GM19328 (cell line): ENCODE data around the gene VTCN1.
"Not testable (repeated sequence)": the region's sequence is repeated elsewhere in the genome, so short reads cannot be mapped to it uniquely, and the experiment has no call there.

Experiments
- ATAC-seq: cut with Tn5 transposase; IDR thresholded peaks from one replicate; pipeline ENCODE4 v1.9.1; 2021; ENCODE audit warnings: mild to moderate bottlenecking, moderate library complexity; ENCODE audit not compliant: unreplicated experiment

Gene VTCN1

GRCh38 chr1:117169871-117170596, 40.7 kb downstream of the VTCN1 start:
- ATAC-seq, result no peak

DNA sequence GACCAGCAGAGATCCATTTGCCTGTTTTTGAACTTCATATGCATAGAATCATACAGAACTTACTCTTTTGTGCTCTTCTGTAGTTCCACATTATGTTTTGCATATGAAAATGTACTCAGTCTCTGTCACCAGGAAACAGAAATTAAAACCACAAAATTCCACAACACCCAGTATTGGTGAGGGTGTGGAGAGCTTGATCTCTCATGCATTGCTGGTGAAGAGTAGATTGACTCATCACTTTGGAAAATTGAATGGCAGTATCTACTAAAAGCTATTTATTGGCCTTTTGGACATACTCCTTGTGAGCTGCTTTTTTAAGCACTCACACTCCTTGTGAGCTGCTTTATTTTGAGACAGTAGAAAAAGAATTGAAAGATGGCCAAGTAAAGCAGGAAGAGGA, 43.3 kb downstream of the VTCN1 start:
- ATAC-seq, result no peak

- ATAC-seq, result no peak
These were observed 44.7 kb downstream of the VTCN1 start for GRCh38 chr1:117166076-117166475.

- no peak for ATAC-seq
These were observed 46.5 kb downstream of the VTCN1 start for GRCh38 chr1:117164209-117164608.

GRCh38 chr1:117162816-117163215, 47.9 kb downstream of the VTCN1 start:
- ATAC-seq, result no peak

DNA sequence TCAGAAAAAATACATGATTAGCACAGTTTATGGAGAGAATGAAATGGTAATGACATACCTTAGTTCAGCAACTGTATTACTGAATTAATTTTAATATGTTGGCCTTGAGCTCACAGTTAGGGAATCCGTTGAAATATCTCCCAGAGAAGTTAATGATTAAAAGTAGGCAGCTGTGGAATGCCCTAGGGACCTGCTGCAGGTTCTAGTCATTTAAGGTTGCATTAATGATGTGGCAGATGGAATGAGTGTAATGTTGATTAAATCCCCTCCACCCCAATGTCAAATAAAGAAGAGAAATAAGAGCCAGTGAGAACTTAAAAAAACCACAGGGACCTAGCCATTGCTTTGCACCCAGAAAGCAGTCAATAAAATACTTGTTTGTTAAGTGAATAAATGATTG, 48.8 kb downstream of the VTCN1 start:
- ATAC-seq, result no peak

GRCh38 chr1:117151305-117151704, 59.4 kb downstream of the VTCN1 start:
- not testable (repeated sequence) for ATAC-seq

DNA sequence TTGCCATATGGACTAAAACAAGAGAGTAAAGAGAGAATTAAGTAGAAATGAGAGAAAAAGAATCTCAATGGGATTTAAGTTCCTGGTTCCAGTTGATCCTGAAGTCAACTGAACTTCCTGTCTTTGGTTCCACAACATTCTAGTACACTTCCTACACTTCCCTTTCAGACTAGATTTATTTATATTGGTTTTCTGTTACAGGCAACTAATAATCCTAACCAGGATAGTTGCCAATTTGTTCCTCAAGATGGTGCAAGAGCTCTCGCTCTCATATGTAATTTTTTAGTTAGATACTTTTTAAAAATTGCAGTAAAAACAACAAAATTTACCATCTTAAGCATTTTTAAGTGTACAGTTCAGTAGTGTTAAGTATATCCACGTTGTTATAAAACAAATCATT, 60.4 kb downstream of the VTCN1 start:
- ATAC-seq, result no peak

- ATAC-seq, result no peak
These were observed 62.7 kb downstream of the VTCN1 start for GRCh38 chr1:117147856-117148588.

- no peak for ATAC-seq
These were observed 63.3 kb downstream of the VTCN1 start for GRCh38 chr1:117147341-117147831.

DNA sequence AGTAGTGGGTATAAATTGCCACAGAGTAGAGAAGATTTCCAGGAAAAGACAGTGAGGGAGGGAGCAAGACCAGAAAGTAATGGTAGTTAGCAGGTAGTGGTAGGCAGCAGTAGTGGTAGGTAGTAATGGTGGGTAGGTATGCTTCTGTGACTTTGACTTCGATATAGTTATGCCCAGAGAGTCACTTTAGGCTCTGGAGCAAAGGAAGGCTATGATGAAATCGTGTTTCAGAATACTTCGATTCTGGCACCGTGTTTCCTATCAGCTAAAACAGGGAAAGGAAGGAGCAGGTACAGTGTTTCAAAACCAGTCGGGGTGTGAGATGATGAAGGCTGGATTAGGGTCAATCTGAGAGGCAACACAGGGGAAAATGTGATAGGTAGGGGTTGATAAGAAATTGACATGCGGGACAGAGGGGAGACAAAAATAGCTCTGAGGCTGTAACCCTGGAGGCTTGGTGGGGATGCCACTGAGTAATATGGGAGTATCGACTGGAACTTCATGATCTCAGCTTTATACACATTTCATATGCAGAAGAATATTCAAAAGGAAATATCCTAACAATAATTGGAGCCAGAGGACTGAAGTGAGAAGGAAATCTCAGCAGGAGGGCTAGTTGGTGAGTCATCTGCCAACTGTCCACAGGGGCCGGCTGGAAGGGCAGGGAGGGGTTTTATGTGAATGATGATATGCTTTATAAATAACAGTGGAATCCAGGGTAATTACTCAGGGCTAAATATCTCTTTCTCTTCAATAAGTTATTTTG, 64.0 kb downstream of the VTCN1 start:
- ATAC-seq, result no peak

DNA sequence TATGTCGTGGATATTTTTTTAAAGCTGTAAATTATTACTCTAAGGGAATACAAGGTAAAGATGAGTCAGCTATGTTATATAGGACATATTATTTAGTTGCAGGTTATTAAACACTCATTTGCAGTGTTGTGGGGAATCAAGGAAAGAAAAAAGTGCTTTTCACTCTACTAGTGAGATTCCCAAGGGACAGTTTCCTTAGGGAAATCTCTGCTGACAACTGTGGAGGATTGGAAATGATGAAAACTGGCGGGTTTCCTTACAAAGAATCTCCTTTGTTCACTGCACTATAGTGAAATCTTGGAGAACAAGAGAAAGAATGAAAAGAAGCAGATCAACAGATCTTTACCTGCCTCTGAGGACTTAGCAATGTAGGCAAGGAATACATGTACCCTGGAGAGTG, 64.7 kb downstream of the VTCN1 start:
- ATAC-seq, result no peak

GRCh38 chr1:117143871-117144270, 66.9 kb downstream of the VTCN1 start:
- no peak for ATAC-seq

- ATAC-seq, result no peak
These were observed 67.6 kb downstream of the VTCN1 start for GRCh38 chr1:117143172-117143571.

DNA sequence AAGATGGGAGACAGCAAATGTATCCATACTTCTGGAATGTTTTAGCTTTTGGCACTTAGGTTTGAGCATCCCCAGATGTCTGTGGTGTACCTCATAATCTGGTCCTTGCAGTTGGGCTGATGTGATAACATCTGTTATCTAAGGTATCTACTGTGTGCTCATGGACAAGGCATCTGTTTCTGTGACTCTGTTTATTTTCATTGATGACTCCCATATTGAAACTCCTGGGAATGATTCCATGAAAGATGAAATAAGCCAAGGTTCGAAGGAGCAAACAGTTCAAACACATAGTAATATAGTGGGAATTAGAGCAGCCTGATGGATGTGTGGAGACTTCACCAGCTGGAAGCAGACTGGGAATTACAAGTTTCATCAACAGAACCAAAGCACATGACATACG, 68.5 kb downstream of the VTCN1 start:
- no peak for ATAC-seq

GRCh38 chr1:117138561-117138960, 72.2 kb downstream of the VTCN1 start:
- ATAC-seq, result no peak

GRCh38 chr1:117138106-117138505, 72.6 kb downstream of the VTCN1 start:
- ATAC-seq, result no peak

- no peak for ATAC-seq
These were observed 73.4 kb downstream of the VTCN1 start for GRCh38 chr1:117137281-117137855.

- ATAC-seq, result no peak
These were observed 74.0 kb downstream of the VTCN1 start for GRCh38 chr1:117136749-117137148.

GRCh38 chr1:117135329-117135728, 75.4 kb downstream of the VTCN1 start:
- no peak for ATAC-seq

DNA sequence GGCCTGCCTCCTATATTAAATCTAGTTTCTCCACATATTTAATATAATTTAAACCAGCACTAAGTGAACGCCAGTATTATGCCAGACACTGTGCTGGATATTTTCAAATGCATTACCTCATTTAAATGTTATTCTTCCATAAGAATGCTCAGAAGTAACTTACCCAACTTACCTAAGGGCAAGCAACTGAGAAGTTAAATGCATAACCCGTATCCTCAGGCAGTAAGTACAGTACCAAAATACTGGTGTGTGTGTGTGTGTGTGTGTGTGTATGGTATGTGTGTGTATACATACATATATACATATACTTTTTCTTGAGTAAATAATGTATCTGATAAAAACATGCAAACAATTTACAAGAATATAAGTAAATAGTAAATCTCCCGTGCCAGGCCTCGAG, 80.2 kb downstream of the VTCN1 start:
- ATAC-seq, result no peak
